ENCODE measurements around the gene WNT9B.

- TF ChIP-seq, protein P1, sequence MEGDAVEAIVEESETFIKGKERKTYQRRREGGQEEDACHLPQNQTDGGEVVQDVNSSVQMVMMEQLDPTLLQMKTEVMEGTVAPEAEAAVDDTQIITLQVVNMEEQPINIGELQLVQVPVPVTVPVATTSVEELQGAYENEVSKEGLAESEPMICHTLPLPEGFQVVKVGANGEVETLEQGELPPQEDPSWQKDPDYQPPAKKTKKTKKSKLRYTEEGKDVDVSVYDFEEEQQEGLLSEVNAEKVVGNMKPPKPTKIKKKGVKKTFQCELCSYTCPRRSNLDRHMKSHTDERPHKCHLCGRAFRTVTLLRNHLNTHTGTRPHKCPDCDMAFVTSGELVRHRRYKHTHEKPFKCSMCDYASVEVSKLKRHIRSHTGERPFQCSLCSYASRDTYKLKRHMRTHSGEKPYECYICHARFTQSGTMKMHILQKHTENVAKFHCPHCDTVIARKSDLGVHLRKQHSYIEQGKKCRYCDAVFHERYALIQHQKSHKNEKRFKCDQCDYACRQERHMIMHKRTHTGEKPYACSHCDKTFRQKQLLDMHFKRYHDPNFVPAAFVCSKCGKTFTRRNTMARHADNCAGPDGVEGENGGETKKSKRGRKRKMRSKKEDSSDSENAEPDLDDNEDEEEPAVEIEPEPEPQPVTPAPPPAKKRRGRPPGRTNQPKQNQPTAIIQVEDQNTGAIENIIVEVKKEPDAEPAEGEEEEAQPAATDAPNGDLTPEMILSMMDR (IDR thresholded peaks at IDR 0.05), result no peak
- TF ChIP-seq POLR2AphosphoS5 (IDR thresholded peaks at IDR 0.05), result no peak
- no peak for TF ChIP-seq POLR2A (IDR thresholded peaks at IDR 0.05)
Measured at GRCh38 chr17:46917516-46917915, 66.1 kb downstream of the WNT9B start.
